ENCODE data around the gene TEDC2. TPM values are rescaled to one million over a fixed set of nuclear protein-coding genes. Genes with fewer than 3 reads are reported as not detected.
A peak's percentile ranks its signal among the peaks of the same experiment; 100 is the strongest.

The TEDC2 gene
- total RNA-seq, 2 donors from 2014 or later = 2.4 to 24.0 TPM

DNA sequence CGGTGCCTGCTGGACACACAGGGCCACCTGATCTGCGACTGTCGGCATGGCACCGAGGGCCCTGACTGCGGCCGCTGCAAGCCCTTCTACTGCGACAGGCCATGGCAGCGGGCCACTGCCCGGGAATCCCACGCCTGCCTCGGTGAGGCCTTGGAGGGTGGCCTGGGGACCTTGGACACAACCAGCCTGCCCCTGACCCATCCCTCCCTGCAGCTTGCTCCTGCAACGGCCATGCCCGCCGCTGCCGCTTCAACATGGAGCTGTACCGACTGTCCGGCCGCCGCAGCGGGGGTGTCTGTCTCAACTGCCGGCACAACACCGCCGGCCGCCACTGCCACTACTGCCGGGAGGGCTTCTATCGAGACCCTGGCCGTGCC is 12.6 kb downstream of the TEDC2 start:
- TF ChIP-seq, protein P1, sequence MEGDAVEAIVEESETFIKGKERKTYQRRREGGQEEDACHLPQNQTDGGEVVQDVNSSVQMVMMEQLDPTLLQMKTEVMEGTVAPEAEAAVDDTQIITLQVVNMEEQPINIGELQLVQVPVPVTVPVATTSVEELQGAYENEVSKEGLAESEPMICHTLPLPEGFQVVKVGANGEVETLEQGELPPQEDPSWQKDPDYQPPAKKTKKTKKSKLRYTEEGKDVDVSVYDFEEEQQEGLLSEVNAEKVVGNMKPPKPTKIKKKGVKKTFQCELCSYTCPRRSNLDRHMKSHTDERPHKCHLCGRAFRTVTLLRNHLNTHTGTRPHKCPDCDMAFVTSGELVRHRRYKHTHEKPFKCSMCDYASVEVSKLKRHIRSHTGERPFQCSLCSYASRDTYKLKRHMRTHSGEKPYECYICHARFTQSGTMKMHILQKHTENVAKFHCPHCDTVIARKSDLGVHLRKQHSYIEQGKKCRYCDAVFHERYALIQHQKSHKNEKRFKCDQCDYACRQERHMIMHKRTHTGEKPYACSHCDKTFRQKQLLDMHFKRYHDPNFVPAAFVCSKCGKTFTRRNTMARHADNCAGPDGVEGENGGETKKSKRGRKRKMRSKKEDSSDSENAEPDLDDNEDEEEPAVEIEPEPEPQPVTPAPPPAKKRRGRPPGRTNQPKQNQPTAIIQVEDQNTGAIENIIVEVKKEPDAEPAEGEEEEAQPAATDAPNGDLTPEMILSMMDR (IDR thresholded peaks at IDR 0.05) = no peak
- Histone ChIP-seq H3K4me1 (peaks cover 17% of the 10 kb centered on the region), H3K27ac (no peak overlapping the region), H3K27me3 (peaks cover 58% of the 10 kb centered on the region), H3K4me3 (no peak overlapping the region), H3K9ac (ENCODE audit: low read depth in 2 of 2, low read length in 2 of 2) (no peak overlapping the region), H3K9me3 (no peaks in the 10 kb centered on the region), H3K36me3 (no peaks in the 10 kb centered on the region)
- intact Hi-C loops (cut with DNase I) = no loop called here
- no peak for DNase-seq

GRCh38 chr16:2472885-2473445 is 13.1 kb downstream of the TEDC2 start:
- DNase-seq = no peak
- intact Hi-C loops (cut with DNase I) = no loop called here
- Histone ChIP-seq H3K9ac (ENCODE audit: low read depth in 2 of 2, low read length in 2 of 2) (no peak overlapping the region), H3K4me1 (peaks cover 17% of the 10 kb centered on the region), H3K27ac (no peak overlapping the region), H3K27me3 (peaks cover 54% of the 10 kb centered on the region), H3K4me3 (no peak overlapping the region), H3K9me3 (no peaks in the 10 kb centered on the region), H3K36me3 (no peaks in the 10 kb centered on the region)
- TF ChIP-seq, protein P1 (IDR thresholded peaks at IDR 0.05) = no peak

DNA sequence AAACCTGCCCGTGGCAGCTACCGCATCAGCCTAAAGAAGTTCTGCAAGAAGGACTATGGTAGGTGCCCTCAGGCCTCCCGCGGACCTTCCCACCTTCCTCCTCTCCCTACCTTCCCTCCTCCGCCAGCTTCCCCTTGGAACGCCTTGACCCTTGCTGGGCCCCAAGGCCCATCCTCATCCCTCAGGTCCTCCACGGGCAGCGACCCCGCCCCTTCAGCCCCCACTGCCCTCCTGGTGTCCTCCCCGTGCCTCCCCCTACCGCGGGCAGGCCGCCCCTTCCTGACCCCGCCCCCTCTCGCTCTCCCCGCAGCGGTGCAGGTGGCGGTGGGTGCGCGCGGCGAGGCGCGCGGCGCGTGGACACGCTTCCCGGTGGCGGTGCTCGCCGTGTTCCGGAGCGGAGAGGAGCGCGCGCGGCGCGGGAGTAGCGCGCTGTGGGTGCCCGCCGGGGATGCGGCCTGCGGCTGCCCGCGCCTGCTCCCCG is 13.6 kb downstream of the TEDC2 start:
- intact Hi-C loops (cut with DNase I) = no loop called here
- Histone ChIP-seq H3K9me3 (no peaks in the 10 kb centered on the region), H3K27me3 (peaks cover 50% of the 10 kb centered on the region), H3K4me1 (peaks cover 17% of the 10 kb centered on the region), H3K36me3 (no peaks in the 10 kb centered on the region), H3K9ac (ENCODE audit: low read depth in 2 of 2, low read length in 2 of 2) (no peak overlapping the region), H3K4me3 (peak overlapping the region; percentile 28), H3K27ac (no peak overlapping the region)
- DNase-seq = no peak
- TF ChIP-seq, protein P1 (IDR thresholded peaks at IDR 0.05) = no peak

- intact Hi-C loops (cut with DNase I) = no loop called here
- peak overlapping the region; percentile 75 to 79 for H3K9ac ChIP-seq (ENCODE audit: low read depth in 2 of 2, low read length in 2 of 2)
Observed at GRCh38 chr16:2473999-2474876, 14.3 kb downstream of the TEDC2 start.

DNA sequence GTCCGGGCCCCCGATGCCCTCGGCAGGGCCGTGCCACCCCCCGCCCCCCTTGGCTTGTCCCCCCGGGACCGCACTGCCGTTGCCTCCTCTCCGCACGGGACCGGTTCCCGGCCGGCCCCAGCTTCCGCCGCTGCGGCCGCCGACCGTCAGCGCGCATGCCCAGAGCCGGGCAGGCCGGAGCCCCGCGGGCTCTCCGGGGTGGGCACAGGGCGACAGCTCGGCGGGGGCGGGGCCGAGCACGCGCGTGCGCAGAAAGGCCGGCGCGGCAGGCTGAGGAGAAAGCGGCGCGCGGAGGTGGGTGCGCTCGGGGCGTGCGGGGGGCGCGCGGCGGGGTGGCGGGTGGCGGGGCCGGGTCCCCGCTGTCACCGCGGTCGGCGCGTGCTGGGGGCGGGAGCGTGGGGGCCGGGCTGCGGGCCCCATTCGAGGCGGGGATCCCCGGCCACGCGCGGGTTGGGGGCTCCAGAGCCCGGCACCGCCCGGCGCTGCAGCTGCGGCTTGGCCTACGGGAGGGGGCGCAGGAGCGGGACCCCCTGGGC is 15.0 kb downstream of the TEDC2 start, which contains the start of gene TBC1D24:
Gene TBC1D24, plus strand, starts transcription at position 251 of the 536 bp plus-strand sequence. CDS start 21,022 bp downstream, outside the sequence.
- Histone ChIP-seq H3K9me3 (no peaks in the 10 kb centered on the region), H3K9ac (ENCODE audit: low read depth in 2 of 2, low read length in 2 of 2) (peak within 1 kb of the TSS; percentile 79 to 81), H3K27me3 (peaks cover 37% of the 10 kb centered on the region), H3K4me3 (peak within 1 kb of the TSS; percentile 70), H3K36me3 (no peaks in the 10 kb centered on the region), H3K27ac (peak within 1 kb of the TSS; percentile 72), H3K4me1 (peaks cover 17% of the 10 kb centered on the region)
- DNase-seq = peak; percentile 87
- TF ChIP-seq, protein P1 (IDR thresholded peaks at IDR 0.05) = no peak
- intact Hi-C loops (cut with DNase I) = no loop called here

More at GRCh38 chr16:2473999-2474876, 14.3 kb downstream of the TEDC2 start:
- Histone ChIP-seq H3K9me3 (no peaks in the 10 kb centered on the region), H3K27ac (peak overlapping the region; percentile 72), H3K27me3 (peaks cover 44% of the 10 kb centered on the region), H3K36me3 (no peaks in the 10 kb centered on the region), H3K4me1 (peaks cover 17% of the 10 kb centered on the region), H3K4me3 (peak overlapping the region; percentile 70)
- TF ChIP-seq, protein P1 (IDR thresholded peaks at IDR 0.05) = no peak
- peak; percentile 58 for DNase-seq

Data from colonic mucosa (tissue), 4 donors.